Caco-2 (cell line): ENCODE data around the gene AGPAT3. TPM values are rescaled to one million over a fixed set of nuclear protein-coding genes. Genes with fewer than 3 reads are reported as not detected.

Source experiments
- BruUV-seq: library from RNA; stranded (reverse); fragments of 400-500 nt; replicated peaks from 2 replicates; lab custom pipeline; 2021; lab: Mats Ljungman, UMichigan
- CTCF ChIA-PET: fragments of 300-600 bp; sonication (Branson Sonifier 250); formaldehyde crosslinking; loops from one replicate; lab custom pipeline; 2022; ENCODE audit warnings: antibody characterized with exemption; lab: Charles Lee
- POLR2A ChIA-PET: fragments of 300-600 bp; sonication (Branson Sonifier 250); formaldehyde crosslinking; loops from one replicate; lab custom pipeline; 2022; ENCODE audit warnings: antibody characterized with exemption; lab: Charles Lee
- DNase-seq, 2 experiments: peaks; one replicate each; pipeline versions ENCODE4 v3.0.0 to v3.0.0-alpha.2; 2020 to 2022
- H3K27me3 ChIP-seq: replicated peaks from 2 replicates; pipeline ENCODE4 v1.6.0; 2011; ENCODE audit warnings: low read length; ENCODE audit not compliant: control insufficient read depth, insufficient read depth
- H3K36me3 ChIP-seq: 2 replicates; pipeline ENCODE4 v1.5.1; 2011; ENCODE audit warnings: low read length; ENCODE audit not compliant: control insufficient read depth, insufficient read depth
- H3K4me1 ChIP-seq: fragments of 250-450 bp; sonication (Bioruptor Pico); 2 replicates; pipeline ENCODE4 v1.5.1; 2020; ENCODE audit warnings: mild to moderate bottlenecking
- H3K4me3 ChIP-seq: 2 replicates; pipeline ENCODE4 v1.5.1; 2011; ENCODE audit warnings: low read depth, mild to moderate bottlenecking, control low read depth, low read length
- H3K9me3 ChIP-seq: fragments of 250-450 bp; sonication (Bioruptor Pico); 2 replicates; pipeline ENCODE4 v1.5.1; 2020; ENCODE audit warnings: mild to moderate bottlenecking, moderate library complexity
- H3K27ac Mint-ChIP-seq: one replicate; pipeline ENCODE4 v1.8.0; 2022; ENCODE audit warnings: mixed read lengths; ENCODE audit not compliant: unreplicated experiment
- H3K27me3 Mint-ChIP-seq: one replicate; pipeline ENCODE4 v1.8.0; 2022; ENCODE audit warnings: mixed read lengths; ENCODE audit not compliant: insufficient read depth, unreplicated experiment
- H3K36me3 Mint-ChIP-seq: one replicate; pipeline ENCODE4 v1.8.0; 2022; ENCODE audit warnings: mild to moderate bottlenecking, mixed read lengths; ENCODE audit not compliant: insufficient read depth, unreplicated experiment
- H3K4me1 Mint-ChIP-seq: one replicate; pipeline ENCODE4 v1.8.0; 2022; ENCODE audit warnings: low read depth, mixed read lengths; ENCODE audit not compliant: unreplicated experiment
- H3K4me3 Mint-ChIP-seq: one replicate; pipeline ENCODE4 v1.8.0; 2022; ENCODE audit warnings: mild to moderate bottlenecking, moderate library complexity, mixed read lengths; ENCODE audit not compliant: unreplicated experiment
- H3K9me3 Mint-ChIP-seq: one replicate; pipeline ENCODE4 v1.8.0; 2022; ENCODE audit warnings: mixed read lengths; ENCODE audit not compliant: unreplicated experiment
- intact Hi-C: fragments of 100-400 bp; cut with micrococcal nuclease; formaldehyde crosslinking; loops from one replicate; pipeline ENCODE4 v1.10.0; 2022; ENCODE audit not compliant: unreplicated experiment
- total RNA-seq: library from RNA; stranded (reverse); gene quantifications from 2 replicates; pipeline ENCODE4 v1.2.3, GENCODE V29; 2022
- TF ChIP-seq, protein P1 (sequence below), 2 experiments: fragments of 200-600 bp in 1 of 2; IDR thresholded peaks; 1 replicate in 1 of 2; 2 replicates in 1 of 2; pipeline versions ENCODE4 v1.5.1 to v1.8.0; 2011 to 2022; ENCODE audit warnings: antibody characterized with exemption in 1 of 2, control low read depth in 1 of 2, inconsistent platforms in 1 of 2, low read depth in 1 of 2, low read length in 1 of 2, mild to moderate bottlenecking in 1 of 2, moderate library complexity in 1 of 2; ENCODE audit not compliant: insufficient read depth in 1 of 2, severe bottlenecking in 1 of 2, unreplicated experiment in 1 of 2

The AGPAT3 gene
- total RNA-seq, 1 experiment from 2014 or later, result 61.8 TPM

DNA sequence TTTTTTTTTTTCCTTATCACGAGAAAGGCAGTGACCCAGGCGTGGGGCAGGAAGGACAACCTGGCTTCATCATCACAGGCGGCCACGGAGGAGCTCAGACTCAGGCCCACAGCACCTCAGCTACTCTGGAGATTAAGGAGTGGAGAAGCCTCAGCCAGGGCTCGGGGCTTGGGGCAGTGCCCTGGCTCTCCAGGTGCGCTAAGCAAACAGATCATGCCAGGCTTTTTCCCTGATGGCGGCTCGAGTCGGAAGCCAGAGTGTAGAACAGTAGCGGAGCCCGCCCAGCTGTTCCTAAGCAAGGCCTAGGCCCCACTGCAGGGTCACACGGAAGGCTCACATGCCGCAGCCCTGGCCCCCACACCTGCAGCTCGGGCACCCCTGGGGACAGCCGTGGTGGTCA lies 70.7 kb downstream of the AGPAT3 start:
- H3K27me3 Mint-ChIP-seq, result no peaks in the 10 kb centered on the region
- H3K4me1 ChIP-seq, result no peaks in the 10 kb centered on the region
- CTCF ChIA-PET, result no interaction called here
- no peaks in the 10 kb centered on the region for H3K9me3 Mint-ChIP-seq
- H3K4me3 ChIP-seq, result no peak overlapping the region
- peaks cover 7% of the 10 kb centered on the region for H3K36me3 Mint-ChIP-seq
- H3K36me3 ChIP-seq, result no peaks in the 10 kb centered on the region
- H3K4me3 Mint-ChIP-seq, result no peak overlapping the region
- H3K4me1 Mint-ChIP-seq, result no peaks in the 10 kb centered on the region
- H3K9me3 ChIP-seq, result no peaks in the 10 kb centered on the region
- POLR2A ChIA-PET, result no interaction called here
- no peaks in the 10 kb centered on the region for H3K27me3 ChIP-seq
- DNase-seq, result no peak
- intact Hi-C loops, result no loop called here
- TF ChIP-seq, protein P1, sequence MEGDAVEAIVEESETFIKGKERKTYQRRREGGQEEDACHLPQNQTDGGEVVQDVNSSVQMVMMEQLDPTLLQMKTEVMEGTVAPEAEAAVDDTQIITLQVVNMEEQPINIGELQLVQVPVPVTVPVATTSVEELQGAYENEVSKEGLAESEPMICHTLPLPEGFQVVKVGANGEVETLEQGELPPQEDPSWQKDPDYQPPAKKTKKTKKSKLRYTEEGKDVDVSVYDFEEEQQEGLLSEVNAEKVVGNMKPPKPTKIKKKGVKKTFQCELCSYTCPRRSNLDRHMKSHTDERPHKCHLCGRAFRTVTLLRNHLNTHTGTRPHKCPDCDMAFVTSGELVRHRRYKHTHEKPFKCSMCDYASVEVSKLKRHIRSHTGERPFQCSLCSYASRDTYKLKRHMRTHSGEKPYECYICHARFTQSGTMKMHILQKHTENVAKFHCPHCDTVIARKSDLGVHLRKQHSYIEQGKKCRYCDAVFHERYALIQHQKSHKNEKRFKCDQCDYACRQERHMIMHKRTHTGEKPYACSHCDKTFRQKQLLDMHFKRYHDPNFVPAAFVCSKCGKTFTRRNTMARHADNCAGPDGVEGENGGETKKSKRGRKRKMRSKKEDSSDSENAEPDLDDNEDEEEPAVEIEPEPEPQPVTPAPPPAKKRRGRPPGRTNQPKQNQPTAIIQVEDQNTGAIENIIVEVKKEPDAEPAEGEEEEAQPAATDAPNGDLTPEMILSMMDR (IDR thresholded peaks at IDR 0.05; ENCODE audit: insufficient read depth in 1 of 2, low read depth in 1 of 2, low read length in 1 of 2, severe bottlenecking in 1 of 2, unreplicated experiment in 1 of 2), result no peak
- no TSS peak for BruUV-seq
- no peak overlapping the region for H3K27ac Mint-ChIP-seq

DNA sequence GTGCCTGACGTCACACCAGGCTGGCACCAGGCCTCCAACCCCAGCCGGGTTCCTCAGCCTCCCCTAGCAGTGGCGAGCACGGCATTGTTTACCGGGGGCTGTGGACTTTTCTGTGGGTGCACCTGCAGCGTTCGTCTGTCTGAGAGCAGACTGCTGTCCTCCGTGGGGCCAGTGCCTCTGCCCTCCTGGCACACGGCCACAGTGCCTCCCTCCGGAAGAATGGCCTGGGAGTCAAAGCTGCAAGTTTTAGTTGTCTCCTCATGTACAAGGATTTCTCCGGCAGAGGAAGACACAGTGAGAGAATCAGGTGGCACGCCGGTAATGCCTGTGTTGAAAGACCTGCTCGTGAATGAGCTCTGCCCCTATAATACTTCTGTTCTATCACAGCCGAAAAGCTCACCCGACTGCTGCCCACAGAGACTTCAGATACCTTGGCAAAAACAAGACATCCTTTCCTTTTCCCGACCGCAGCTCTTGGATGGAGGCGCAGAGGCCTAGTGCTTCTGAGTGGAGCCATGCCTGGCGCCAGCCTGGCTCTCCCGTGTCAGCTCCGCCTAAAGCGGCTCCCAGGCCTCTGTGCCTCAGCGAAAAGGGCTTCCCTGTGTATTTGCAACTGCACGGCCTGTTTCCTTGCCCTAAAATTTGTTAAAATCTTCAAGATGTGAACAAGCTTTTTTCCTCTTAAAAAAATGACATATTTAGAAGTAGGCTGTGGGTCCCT lies 71.4 kb downstream of the AGPAT3 start:
- Mint-ChIP-seq H3K27ac (no peak overlapping the region), H3K27me3 (no peaks in the 10 kb centered on the region), H3K36me3 (peaks cover 7% of the 10 kb centered on the region), H3K4me3 (no peak overlapping the region), H3K9me3 (no peaks in the 10 kb centered on the region), H3K4me1 (no peaks in the 10 kb centered on the region)
- DNase-seq, result no peak
- TF ChIP-seq, protein P1 (IDR thresholded peaks at IDR 0.05; ENCODE audit: insufficient read depth in 1 of 2, low read depth in 1 of 2, low read length in 1 of 2, severe bottlenecking in 1 of 2, unreplicated experiment in 1 of 2), result no peak
- Histone ChIP-seq H3K4me3 (no peak overlapping the region), H3K36me3 (no peaks in the 10 kb centered on the region), H3K9me3 (no peaks in the 10 kb centered on the region), H3K4me1 (no peaks in the 10 kb centered on the region), H3K27me3 (no peaks in the 10 kb centered on the region)
- CTCF ChIA-PET, result no interaction called here
- intact Hi-C loops, result no loop called here
- no TSS peak for BruUV-seq
- POLR2A ChIA-PET, result no interaction called here

DNA sequence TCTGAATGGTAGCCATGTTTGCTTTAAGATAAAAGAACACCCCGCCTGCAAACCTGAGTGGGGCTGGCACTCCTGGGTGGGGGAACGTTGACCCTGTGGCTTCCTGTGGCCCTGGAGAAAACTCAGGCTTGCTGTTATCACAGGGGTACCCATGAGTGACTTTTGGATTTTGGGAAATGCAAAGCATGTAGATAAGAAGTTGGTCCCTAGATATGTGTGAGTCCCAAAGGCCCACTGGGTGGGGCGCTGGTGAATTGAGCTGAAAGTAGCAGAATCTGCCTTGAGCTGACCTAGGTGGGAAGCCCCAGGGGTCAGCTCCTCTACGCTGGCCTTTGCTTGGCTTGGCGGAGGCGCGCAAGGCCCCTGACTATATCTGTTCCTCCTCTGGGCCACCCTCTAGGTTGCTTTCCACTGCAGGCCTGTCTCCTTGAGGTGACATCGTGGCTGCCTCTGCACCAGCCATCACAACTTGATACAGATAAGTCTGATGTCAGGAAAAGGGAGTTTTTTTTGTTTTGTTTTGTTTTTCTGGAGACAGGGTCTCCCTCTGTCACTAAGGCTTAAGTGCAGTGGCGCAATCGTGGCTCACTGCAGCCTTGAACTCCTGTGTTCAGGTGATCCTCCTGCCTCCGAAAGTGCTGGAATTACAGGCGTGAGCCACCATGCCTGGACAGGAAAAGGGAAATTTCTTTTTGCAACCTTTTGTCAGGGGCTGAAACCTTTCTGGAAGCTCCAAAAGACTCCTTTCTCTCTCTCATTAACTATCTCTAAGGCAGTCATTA lies 72.2 kb downstream of the AGPAT3 start:
- TF ChIP-seq, protein P1 (IDR thresholded peaks at IDR 0.05; ENCODE audit: insufficient read depth in 1 of 2, low read depth in 1 of 2, low read length in 1 of 2, severe bottlenecking in 1 of 2, unreplicated experiment in 1 of 2), result no peak
- H3K9me3 ChIP-seq, result no peaks in the 10 kb centered on the region
- H3K4me3 ChIP-seq, result no peak overlapping the region
- POLR2A ChIA-PET, result no interaction called here
- Mint-ChIP-seq H3K27ac (no peak overlapping the region), H3K4me1 (no peaks in the 10 kb centered on the region), H3K27me3 (no peaks in the 10 kb centered on the region), H3K9me3 (no peaks in the 10 kb centered on the region), H3K36me3 (peaks cover 7% of the 10 kb centered on the region), H3K4me3 (no peak overlapping the region)
- no peaks in the 10 kb centered on the region for H3K4me1 ChIP-seq
- intact Hi-C loops, result no loop called here
- no TSS peak for BruUV-seq
- H3K27me3 ChIP-seq, result no peaks in the 10 kb centered on the region
- no peaks in the 10 kb centered on the region for H3K36me3 ChIP-seq
- DNase-seq, result no peak
- CTCF ChIA-PET, result no interaction called here
